ENCODE results near the gene NOTUM.

DNA sequence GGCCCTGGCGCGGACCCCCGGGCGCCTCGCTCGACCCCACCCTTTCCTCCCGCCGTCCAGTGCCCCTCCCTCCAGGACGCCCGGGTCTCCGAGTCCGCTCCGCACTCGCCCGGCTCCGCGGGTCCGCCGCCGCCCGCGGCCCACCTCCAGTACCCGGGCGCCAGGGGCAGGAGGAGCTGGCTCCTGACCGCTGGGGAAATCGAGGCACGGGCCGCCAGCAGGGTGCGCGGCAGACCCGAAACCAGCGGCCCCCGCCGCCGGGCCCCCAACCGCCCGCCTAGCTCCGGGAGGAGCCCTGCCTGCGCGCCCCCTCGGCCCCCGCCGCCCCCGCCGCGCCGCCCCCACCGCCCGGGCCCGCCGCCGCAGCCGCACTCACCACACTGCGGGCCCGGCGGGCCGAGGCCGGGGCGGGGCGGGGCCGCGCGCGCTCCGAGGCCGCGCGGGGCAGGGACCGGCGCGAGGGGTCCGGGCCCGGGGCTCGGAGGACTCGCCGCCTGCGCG lies 33.8 kb downstream of the NOTUM start:
- TF ChIP-seq, protein P1, sequence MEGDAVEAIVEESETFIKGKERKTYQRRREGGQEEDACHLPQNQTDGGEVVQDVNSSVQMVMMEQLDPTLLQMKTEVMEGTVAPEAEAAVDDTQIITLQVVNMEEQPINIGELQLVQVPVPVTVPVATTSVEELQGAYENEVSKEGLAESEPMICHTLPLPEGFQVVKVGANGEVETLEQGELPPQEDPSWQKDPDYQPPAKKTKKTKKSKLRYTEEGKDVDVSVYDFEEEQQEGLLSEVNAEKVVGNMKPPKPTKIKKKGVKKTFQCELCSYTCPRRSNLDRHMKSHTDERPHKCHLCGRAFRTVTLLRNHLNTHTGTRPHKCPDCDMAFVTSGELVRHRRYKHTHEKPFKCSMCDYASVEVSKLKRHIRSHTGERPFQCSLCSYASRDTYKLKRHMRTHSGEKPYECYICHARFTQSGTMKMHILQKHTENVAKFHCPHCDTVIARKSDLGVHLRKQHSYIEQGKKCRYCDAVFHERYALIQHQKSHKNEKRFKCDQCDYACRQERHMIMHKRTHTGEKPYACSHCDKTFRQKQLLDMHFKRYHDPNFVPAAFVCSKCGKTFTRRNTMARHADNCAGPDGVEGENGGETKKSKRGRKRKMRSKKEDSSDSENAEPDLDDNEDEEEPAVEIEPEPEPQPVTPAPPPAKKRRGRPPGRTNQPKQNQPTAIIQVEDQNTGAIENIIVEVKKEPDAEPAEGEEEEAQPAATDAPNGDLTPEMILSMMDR (conservative IDR thresholded peaks at IDR 0.05; ENCODE audit: low read depth, low read length) = no peak
- TF ChIP-seq EZH2phosphoT487 (IDR thresholded peaks at IDR 0.05; ENCODE audit: borderline replicate concordance, low read length) (no peak), EZH2 (IDR thresholded peaks at IDR 0.05; ENCODE audit: low read length, unreplicated experiment) (no peak)
